GM18867 (cell line): Measurements from ENCODE around the gene HSPA8.

ENCODE experiments used
- ATAC-seq: cut with Tn5 transposase; IDR thresholded peaks from one replicate; pipeline ENCODE4 v1.9.1; 2021; ENCODE audit warnings: mild to moderate bottlenecking, moderate library complexity; ENCODE audit not compliant: unreplicated experiment

The HSPA8 gene

GRCh38 chr11:123051146-123051545 lies 10.8 kb downstream of the HSPA8 start:
- no peak for ATAC-seq

- ATAC-seq: no peak
Observed at GRCh38 chr11:123047947-123048293, 14.0 kb downstream of the HSPA8 start.

GRCh38 chr11:123047266-123047946 lies 14.5 kb downstream of the HSPA8 start:
- no peak for ATAC-seq

- ATAC-seq: no peak
Observed at GRCh38 chr11:123046473-123047259, 15.3 kb downstream of the HSPA8 start.

- no peak for ATAC-seq
Observed at GRCh38 chr11:123045101-123045500, 16.8 kb downstream of the HSPA8 start.

GRCh38 chr11:123041185-123041584 lies 20.8 kb downstream of the HSPA8 start:
- ATAC-seq: no peak

- ATAC-seq: no peak
Observed at GRCh38 chr11:123040111-123040432, 21.9 kb downstream of the HSPA8 start.

GRCh38 chr11:123035831-123036230 lies 26.1 kb downstream of the HSPA8 start:
- no peak for ATAC-seq

GRCh38 chr11:123034597-123034996 lies 27.3 kb downstream of the HSPA8 start:
- no peak for ATAC-seq

- no peak for ATAC-seq
Observed at GRCh38 chr11:123033895-123034294, 28.0 kb downstream of the HSPA8 start.

- no peak for ATAC-seq
Observed at GRCh38 chr11:123030517-123030916, 31.4 kb downstream of the HSPA8 start.

GRCh38 chr11:123020968-123021367 lies 41.0 kb downstream of the HSPA8 start:
- ATAC-seq: peak; percentile 83

- ATAC-seq: no peak
Observed at GRCh38 chr11:123018702-123019101, 43.2 kb downstream of the HSPA8 start.

GRCh38 chr11:123011510-123011909 lies 50.4 kb downstream of the HSPA8 start:
- no peak for ATAC-seq
